Measurements from ENCODE around the gene MYBPC3.

The MYBPC3 gene

GRCh38 chr11:47327025-47327424 is 25.5 kb downstream of the MYBPC3 start:
- TF ChIP-seq SIN3A (IDR thresholded peaks at IDR 0.05; ENCODE audit: borderline replicate concordance, insufficient read depth, low read length) (no peak), FOXP2 (optimal IDR thresholded peaks at IDR 0.05; ENCODE audit: borderline replicate concordance, extremely low read depth, extremely low read length, insufficient read depth) (no peak), POLR2AphosphoS5 (IDR thresholded peaks at IDR 0.05; ENCODE audit: low read depth, low read length) (no peak), TAF1 (IDR thresholded peaks at IDR 0.05; ENCODE audit: borderline replicate concordance, insufficient read depth, low read length) (no peak)
- TF ChIP-seq, protein P1, sequence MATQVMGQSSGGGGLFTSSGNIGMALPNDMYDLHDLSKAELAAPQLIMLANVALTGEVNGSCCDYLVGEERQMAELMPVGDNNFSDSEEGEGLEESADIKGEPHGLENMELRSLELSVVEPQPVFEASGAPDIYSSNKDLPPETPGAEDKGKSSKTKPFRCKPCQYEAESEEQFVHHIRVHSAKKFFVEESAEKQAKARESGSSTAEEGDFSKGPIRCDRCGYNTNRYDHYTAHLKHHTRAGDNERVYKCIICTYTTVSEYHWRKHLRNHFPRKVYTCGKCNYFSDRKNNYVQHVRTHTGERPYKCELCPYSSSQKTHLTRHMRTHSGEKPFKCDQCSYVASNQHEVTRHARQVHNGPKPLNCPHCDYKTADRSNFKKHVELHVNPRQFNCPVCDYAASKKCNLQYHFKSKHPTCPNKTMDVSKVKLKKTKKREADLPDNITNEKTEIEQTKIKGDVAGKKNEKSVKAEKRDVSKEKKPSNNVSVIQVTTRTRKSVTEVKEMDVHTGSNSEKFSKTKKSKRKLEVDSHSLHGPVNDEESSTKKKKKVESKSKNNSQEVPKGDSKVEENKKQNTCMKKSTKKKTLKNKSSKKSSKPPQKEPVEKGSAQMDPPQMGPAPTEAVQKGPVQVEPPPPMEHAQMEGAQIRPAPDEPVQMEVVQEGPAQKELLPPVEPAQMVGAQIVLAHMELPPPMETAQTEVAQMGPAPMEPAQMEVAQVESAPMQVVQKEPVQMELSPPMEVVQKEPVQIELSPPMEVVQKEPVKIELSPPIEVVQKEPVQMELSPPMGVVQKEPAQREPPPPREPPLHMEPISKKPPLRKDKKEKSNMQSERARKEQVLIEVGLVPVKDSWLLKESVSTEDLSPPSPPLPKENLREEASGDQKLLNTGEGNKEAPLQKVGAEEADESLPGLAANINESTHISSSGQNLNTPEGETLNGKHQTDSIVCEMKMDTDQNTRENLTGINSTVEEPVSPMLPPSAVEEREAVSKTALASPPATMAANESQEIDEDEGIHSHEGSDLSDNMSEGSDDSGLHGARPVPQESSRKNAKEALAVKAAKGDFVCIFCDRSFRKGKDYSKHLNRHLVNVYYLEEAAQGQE (IDR thresholded peaks at IDR 0.05; ENCODE audit: insufficient read depth in 1 of 2, low read depth in 2 of 2, low read length in 2 of 2) = no peak

DNA sequence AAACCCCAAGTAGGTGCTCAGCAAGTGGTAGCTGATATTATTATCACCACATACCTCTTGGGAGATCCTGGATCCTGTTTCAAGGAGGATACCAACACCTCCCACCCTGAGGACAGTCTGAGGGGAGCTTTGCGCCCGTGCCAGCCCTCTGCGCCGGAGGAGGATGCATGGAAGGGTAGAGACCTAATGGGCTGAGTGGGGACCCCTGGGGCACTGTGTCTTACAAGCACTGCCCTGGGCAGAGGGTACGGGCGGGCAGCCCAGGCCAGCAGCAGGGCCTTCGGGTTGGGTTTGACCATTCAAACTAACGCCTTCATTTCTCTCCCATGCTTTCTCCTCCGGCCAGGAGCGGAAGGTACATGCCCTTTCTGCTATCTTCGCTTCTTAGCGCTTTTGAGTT is 26.3 kb downstream of the MYBPC3 start:
- TF ChIP-seq, protein P1 (IDR thresholded peaks at IDR 0.05; ENCODE audit: insufficient read depth in 1 of 2, low read depth in 2 of 2, low read length in 2 of 2) = no peak
- TF ChIP-seq FOXP2 (optimal IDR thresholded peaks at IDR 0.05; ENCODE audit: borderline replicate concordance, extremely low read depth, extremely low read length, insufficient read depth) = no peak
- no peak for TF ChIP-seq POLR2AphosphoS5 (IDR thresholded peaks at IDR 0.05; ENCODE audit: low read depth, low read length)
- TF ChIP-seq TAF1 (IDR thresholded peaks at IDR 0.05; ENCODE audit: borderline replicate concordance, insufficient read depth, low read length) = no peak
- TF ChIP-seq SIN3A (IDR thresholded peaks at IDR 0.05; ENCODE audit: borderline replicate concordance, insufficient read depth, low read length) = no peak

- TF ChIP-seq, protein P1 (IDR thresholded peaks at IDR 0.05; ENCODE audit: insufficient read depth in 1 of 2, low read depth in 2 of 2, low read length in 2 of 2) = no peak
- TF ChIP-seq POLR2AphosphoS5 (IDR thresholded peaks at IDR 0.05; ENCODE audit: low read depth, low read length) = no peak
- no peak for TF ChIP-seq SIN3A (IDR thresholded peaks at IDR 0.05; ENCODE audit: borderline replicate concordance, insufficient read depth, low read length)
- no peak for TF ChIP-seq TAF1 (IDR thresholded peaks at IDR 0.05; ENCODE audit: borderline replicate concordance, insufficient read depth, low read length)
- TF ChIP-seq FOXP2 (optimal IDR thresholded peaks at IDR 0.05; ENCODE audit: borderline replicate concordance, extremely low read depth, extremely low read length, insufficient read depth) = no peak
Measured at GRCh38 chr11:47325271-47326041, 27.0 kb downstream of the MYBPC3 start.

DNA sequence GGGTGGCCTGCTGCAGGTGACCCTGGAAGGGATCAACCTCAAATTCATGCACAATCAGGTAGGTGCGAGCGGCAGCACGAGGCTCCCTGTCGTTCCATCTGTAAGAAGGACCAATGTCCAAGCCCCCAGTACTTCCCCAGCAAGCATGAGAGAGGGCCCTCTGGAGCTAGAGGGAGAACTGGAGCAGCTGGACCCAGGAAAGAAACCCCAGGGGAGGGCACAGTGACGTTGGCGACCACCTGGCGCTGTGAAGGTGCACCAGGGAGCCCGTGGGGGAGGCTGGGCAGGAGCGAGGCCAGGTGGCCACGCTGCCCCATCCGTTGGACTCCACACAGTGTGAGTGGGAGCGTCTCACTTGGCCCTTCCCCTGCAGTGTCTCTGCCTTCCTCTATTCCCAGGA is 28.0 kb downstream of the MYBPC3 start:
- TF ChIP-seq, protein P1 (IDR thresholded peaks at IDR 0.05; ENCODE audit: insufficient read depth in 1 of 2, low read depth in 2 of 2, low read length in 2 of 2) = no peak

GRCh38 chr11:47318166-47318565 is 34.3 kb downstream of the MYBPC3 start:
- TF ChIP-seq FOXP2 (optimal IDR thresholded peaks at IDR 0.05; ENCODE audit: borderline replicate concordance, extremely low read depth, extremely low read length, insufficient read depth) (no peak), TAF1 (IDR thresholded peaks at IDR 0.05; ENCODE audit: borderline replicate concordance, insufficient read depth, low read length) (no peak), SIN3A (IDR thresholded peaks at IDR 0.05; ENCODE audit: borderline replicate concordance, insufficient read depth, low read length) (no peak), POLR2AphosphoS5 (IDR thresholded peaks at IDR 0.05; ENCODE audit: low read depth, low read length) (no peak)
- TF ChIP-seq, protein P1 (IDR thresholded peaks at IDR 0.05; ENCODE audit: insufficient read depth in 1 of 2, low read depth in 2 of 2, low read length in 2 of 2) = no peak
